ENCODE measurements around the gene AAK1. TPM values are rescaled to one million over a fixed set of nuclear protein-coding genes. Genes with fewer than 3 reads are reported as not detected.

AAK1 gene
- polyA plus RNA-seq, 10 donors = 11.6 to 18.3 (median 15.2) TPM

- no peak for DNase-seq
These were observed 40.3 kb downstream of the AAK1 start for GRCh38 chr2:69603146-69603743.

DNA sequence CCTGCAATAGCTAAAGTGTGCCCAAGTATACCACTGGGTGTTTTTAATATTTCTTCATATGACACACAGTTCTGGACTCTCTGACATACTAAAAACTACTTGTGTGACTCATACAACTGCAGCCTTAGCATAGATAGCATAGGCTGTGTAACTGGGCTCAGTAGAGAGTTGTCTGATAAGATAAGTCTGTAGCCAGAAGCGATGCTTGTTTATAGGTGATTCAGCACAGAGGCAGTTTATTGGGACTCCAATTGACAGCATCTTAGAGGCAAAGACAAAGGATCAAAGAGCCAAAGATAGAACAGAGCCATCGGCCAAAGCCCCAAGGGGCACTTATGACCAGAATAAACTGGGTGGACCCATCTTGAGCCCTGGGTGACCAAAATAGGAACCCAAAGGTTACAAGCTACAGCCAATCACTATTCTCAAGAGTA lies 42.3 kb downstream of the AAK1 start:
- DNase-seq = peak in 1 of 3 donors; percentile 64

DNA sequence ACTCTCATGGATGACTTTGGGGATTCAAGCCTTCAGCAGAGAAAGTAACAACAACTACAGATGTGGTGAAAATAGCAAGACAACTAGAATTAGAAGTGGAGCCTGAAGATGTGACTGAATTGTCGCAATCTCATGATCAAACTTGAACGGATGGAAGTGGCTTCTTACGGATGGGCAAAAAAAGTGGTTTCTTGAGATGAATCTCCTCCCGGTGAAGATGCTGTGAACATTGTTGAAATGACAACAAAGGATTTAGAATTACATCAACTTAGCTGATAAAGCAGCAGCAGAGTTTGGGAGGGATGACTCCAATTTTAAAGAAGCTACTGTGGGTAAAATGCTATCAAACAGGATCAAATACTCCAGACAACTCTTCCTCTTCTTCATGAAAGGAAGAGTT lies 43.1 kb downstream of the AAK1 start:
- DNase-seq = no peak

- DNase-seq = no peak
These were observed 45.5 kb downstream of the AAK1 start for GRCh38 chr2:69597843-69598610.

- DNase-seq = no peak
These were observed 46.4 kb downstream of the AAK1 start for GRCh38 chr2:69597105-69597504.

GRCh38 chr2:69594341-69594740 lies 49.2 kb downstream of the AAK1 start:
- no peak for DNase-seq

DNA sequence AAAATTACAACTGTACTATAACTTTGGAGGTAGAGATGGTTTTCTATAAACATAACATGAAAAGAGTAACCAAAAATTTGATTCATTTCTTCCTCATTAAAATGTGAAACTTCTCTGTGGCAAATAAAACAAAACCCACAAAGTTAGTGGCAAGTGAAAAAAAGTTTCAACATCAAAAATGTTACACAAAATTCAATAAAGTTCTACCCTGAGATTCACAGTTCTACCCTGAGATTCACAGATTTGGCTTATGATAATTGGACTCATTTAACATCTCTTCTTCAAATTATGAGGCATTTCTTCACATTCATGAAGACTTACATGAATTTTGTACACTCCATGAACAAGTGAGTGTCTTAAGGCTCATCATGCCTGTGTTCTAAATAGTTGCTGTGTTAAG lies 51.0 kb downstream of the AAK1 start:
- no peak for DNase-seq

DNA sequence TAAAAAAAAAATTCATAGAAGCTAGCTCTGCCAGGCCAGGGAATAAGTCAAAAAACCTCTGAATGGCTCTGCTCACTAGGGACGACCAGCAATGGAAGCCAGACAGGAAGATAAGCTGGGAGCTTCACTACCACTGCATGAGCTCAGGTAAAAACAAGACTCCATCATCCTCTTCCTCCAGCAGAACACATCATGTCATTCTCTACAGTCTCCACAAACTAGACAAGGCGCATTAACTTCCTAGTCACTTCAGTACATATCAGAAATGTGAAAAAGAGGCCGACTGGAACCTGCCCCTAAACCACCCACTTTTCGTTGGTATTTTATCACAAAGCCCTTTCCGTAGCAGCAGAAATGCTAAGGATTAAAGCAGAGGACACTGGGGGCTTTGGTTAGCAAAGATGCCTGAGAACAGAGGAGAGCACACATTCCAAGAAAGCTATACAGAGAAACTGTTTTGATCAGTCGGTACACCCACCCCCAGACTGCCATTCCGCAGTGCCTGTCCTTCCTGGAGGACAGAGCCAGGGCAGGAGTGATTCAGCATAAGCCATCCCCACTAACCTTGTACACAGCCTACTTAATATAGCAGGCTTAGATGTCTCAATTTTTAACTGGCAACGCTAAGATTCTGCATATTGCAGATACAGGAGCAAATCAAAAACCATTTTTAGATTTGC lies 53.4 kb downstream of the AAK1 start:
- DNase-seq = no peak

DNA sequence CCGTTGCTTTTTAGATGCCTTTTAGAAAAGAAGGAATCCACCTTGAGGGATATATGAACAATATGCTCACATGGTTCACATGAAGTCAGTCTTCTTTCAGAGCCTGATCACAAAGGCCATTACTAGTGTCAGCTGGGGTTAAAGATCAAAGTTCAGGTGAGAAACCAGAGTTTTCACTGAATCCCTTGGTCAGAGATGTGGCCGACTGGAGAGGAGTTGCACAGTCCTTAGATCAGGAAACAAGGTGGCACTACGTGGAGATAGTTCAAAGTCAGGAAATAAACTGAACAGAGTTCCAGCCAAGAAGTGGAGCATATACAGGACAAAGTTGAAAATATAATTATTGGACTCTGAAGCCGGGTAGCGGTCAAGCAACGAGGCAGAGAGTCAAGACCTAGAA lies 54.6 kb downstream of the AAK1 start:
- DNase-seq = no peak

- DNase-seq = no peak
These were observed 55.1 kb downstream of the AAK1 start for GRCh38 chr2:69588403-69588802.

GRCh38 chr2:69585855-69586555 lies 57.5 kb downstream of the AAK1 start:
- no peak for DNase-seq

DNA sequence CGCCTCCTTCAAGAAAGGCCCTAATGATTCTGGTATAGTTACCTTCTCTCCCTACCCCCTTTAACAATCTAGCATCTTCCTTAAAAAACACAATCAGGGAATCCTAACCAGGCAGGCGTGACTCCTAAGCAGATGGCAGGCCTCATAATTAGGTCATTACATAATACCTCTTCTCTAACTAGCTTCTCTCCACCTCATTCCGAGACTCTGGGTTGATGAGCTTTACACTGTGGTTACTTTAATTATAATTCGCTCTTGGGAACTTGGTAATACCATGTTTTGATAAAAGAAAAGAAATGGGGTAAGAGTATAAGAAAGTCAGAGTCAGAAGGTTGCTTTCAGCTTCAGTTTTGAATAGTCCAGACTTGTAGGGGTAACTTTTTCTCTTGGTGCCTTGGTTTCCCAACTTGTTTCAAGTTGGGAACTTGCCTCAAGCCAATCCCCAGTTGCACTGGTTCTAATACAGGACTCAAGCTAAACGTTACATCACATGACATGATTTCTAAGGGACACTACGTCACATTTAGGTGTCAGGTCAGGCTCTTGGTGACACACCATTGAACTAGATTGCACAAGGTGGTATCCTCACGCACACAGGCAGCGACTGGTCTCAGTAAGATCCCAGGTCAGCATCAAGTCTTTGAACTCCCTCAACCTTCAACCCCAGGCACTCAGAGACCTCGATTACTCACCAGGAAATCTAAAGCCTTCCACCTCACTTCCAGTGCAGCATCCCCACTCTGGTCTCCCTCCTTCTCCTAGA lies 59.2 kb downstream of the AAK1 start:
- no peak for DNase-seq

DNA sequence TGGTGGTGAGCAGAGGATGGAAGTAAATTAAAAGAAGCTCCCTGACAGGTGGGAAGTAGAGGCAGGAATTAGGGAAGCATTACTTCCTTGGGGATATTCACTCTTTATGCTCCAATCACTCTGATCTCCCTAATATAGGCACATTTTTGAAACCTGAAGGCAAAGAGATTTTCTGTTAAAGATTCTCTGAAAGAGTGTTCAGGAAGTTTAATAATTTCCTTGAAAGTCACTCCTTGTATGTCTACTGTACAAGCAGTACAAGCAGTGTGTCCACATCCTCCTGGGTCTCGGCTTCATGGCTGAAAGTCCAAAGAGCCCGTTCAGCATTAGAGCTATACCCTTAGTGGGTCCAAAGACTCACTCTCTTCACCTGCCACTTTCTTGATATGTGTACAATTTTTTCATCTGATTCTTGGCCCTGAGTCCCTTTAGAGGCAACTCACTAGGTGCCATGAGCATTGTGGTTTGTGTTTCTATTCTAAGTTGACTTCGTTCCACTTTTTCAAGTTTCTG lies 60.2 kb downstream of the AAK1 start:
- DNase-seq = no peak

- DNase-seq = no peak
These were observed 60.9 kb downstream of the AAK1 start for GRCh38 chr2:69582582-69583176.

GRCh38 chr2:69581774-69582581 lies 61.6 kb downstream of the AAK1 start:
- peak in 1 of 3 donors; percentile 19 for DNase-seq

- DNase-seq = no peak
These were observed 63.1 kb downstream of the AAK1 start for GRCh38 chr2:69580486-69580885.

DNA sequence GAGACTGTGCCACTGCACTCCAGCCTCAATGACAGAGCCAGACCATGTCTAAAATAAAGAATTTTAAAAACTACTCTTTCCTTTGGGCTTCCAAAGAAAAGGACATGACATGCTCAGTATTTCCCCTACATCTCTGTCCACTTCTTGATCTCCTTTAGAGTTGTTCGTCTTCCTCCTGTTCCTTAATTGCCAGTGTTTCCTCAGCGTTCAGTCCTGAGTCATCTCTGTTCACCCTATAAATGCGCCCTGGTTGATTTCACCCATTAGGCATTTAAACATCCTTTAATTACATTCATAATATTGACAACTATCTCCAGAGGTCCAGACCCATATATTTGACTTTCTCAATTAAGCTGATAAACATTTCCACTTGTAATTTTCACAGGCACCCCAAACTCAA lies 64.0 kb downstream of the AAK1 start:
- DNase-seq = no peak

DNA sequence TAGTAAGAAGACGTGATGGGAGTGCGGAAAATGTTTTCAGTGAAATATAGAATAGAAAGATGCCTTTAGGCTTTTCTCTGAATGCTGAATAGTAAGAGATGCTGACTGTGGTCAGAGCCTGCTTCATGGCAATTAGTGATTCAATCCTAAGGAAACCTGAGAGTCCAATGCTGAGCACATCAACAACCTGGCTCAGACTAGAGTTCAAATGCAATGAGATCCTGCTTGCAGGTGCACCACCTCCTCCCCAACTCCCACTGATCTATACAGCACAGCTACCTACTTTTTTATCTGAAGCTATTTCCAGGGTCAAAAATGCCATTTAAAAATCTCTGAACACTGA lies 65.4 kb downstream of the AAK1 start:
- DNase-seq = no peak

GRCh38 chr2:69577467-69578197 lies 65.9 kb downstream of the AAK1 start:
- DNase-seq = peak in 1 of 3 donors; percentile 31

Measured in muscle of back (tissue), 11 donors.